Measurements from ENCODE around the gene ALG12. TPM values are rescaled to one million over a fixed set of nuclear protein-coding genes. Genes with fewer than 3 reads are reported as not detected.

ALG12 gene
- polyA plus RNA-seq, 3 donors: 7.2 to 9.5 (median 9.0) TPM

DNA sequence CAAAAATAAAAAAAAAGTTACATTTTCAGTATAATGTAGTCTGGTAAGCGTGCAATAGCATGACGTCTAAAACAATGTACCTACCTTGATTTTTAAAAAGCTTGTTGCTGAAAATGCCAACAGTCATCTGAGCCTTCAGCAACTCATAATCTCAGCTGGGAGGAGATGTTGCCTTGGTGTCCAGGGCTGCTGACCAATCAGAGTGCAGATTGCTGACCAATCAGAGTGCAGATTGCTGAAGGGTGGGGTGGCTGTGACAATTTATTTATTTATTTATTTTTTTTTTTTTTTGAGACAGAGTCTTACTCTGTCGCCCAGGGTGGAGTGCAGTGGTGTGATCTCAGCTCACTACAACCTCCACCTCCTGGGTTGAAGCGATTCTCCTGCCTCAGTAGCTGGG is 46.8 kb downstream of the ALG12 start:
- H2AFZ ChIP-seq (ENCODE audit: insufficient read depth, low read depth, low read length, poor library complexity, severe bottlenecking): no peak overlapping the region
- Mint-ChIP-seq H3K27ac (no peak overlapping the region), H3K9me3 (peaks cover 18 to 38% (median 34%) of the 10 kb centered on the region in 7 donors), H3K4me1 (peaks cover 3% of the 10 kb centered on the region), H3K4me3 (no peak overlapping the region), H3K27me3 (ENCODE audit: low read depth in 3 of 3) (no peaks in the 10 kb centered on the region), H3K36me3 (peaks cover 36 to 60% of the 10 kb centered on the region in 2 donors)
- no peaks in the 10 kb centered on the region for H3K4me1 ChIP-seq (ENCODE audit: control insufficient read depth in 1 of 2, insufficient read depth in 2 of 2, low read length in 2 of 2)
- H3K4me2 ChIP-seq (replicated peaks; ENCODE audit: extremely low read depth, low read length, poor library complexity, severe bottlenecking): no peak overlapping the region
- intact Hi-C loops (cut with micrococcal nuclease): no loop called here
- no peak for DNase-seq
- H3K9me3 ChIP-seq (replicated peaks in 1 of 2; ENCODE audit: control insufficient read depth in 1 of 2, insufficient read depth in 1 of 2, low read length in 2 of 2): peaks cover 30 to 31% of the 10 kb centered on the region in 2 donors
- no peak overlapping the region for H3K4me3 ChIP-seq (replicated peaks in 1 of 3; ENCODE audit: low read depth in 2 of 3, low read length in 3 of 3)
- WGBS (ENCODE audit: insufficient coverage): no CpG with 5 or more reads among the region's 4 CpGs
- TF ChIP-seq CTCF (IDR thresholded peaks at IDR 0.05): no peak
- H3K9ac ChIP-seq (ENCODE audit: insufficient read depth, low read length, poor library complexity, severe bottlenecking): no peak overlapping the region
- peaks cover 99% of the 10 kb centered on the region for H3K79me2 ChIP-seq (ENCODE audit: insufficient read depth, low read length)
- peaks cover 76% of the 10 kb centered on the region for H4K20me1 ChIP-seq (ENCODE audit: insufficient read depth, low read length)
- H3K27me3 ChIP-seq (ENCODE audit: control insufficient read depth in 2 of 2, insufficient read depth in 2 of 2, low read length in 2 of 2): no peaks in the 10 kb centered on the region
- peaks cover 0 to 34% of the 10 kb centered on the region in 2 donors for H3K36me3 ChIP-seq (replicated peaks in 1 of 2; ENCODE audit: control insufficient read depth in 1 of 2, insufficient read depth in 2 of 2, low read length in 2 of 2)
- H3K27ac ChIP-seq (ENCODE audit: low read depth in 1 of 2, low read length in 2 of 2): no peak overlapping the region

- no CpG with 5 or more reads among the region's 14 CpGs for WGBS (ENCODE audit: insufficient coverage)
- H2AFZ ChIP-seq (ENCODE audit: insufficient read depth, low read depth, low read length, poor library complexity, severe bottlenecking): no peak overlapping the region
- H3K4me3 ChIP-seq (replicated peaks in 1 of 3; ENCODE audit: low read depth in 2 of 3, low read length in 3 of 3): no peak overlapping the region
- H3K4me1 Mint-ChIP-seq: peaks cover 3% of the 10 kb centered on the region
- peaks cover 41 to 64% of the 10 kb centered on the region in 2 donors for H3K36me3 Mint-ChIP-seq
- peaks cover 0 to 28% of the 10 kb centered on the region in 2 donors for H3K36me3 ChIP-seq (replicated peaks in 1 of 2; ENCODE audit: control insufficient read depth in 1 of 2, insufficient read depth in 2 of 2, low read length in 2 of 2)
- H3K9me3 ChIP-seq (replicated peaks in 1 of 2; ENCODE audit: control insufficient read depth in 1 of 2, insufficient read depth in 1 of 2, low read length in 2 of 2): peaks cover 39 to 42% of the 10 kb centered on the region in 2 donors
- no peak overlapping the region for H3K4me2 ChIP-seq (replicated peaks; ENCODE audit: extremely low read depth, low read length, poor library complexity, severe bottlenecking)
- H3K4me3 Mint-ChIP-seq: no peak overlapping the region
- no peak overlapping the region for H3K9ac ChIP-seq (ENCODE audit: insufficient read depth, low read length, poor library complexity, severe bottlenecking)
- H3K27me3 Mint-ChIP-seq (ENCODE audit: low read depth in 3 of 3): no peaks in the 10 kb centered on the region
- H3K27me3 ChIP-seq (ENCODE audit: control insufficient read depth in 2 of 2, insufficient read depth in 2 of 2, low read length in 2 of 2): no peaks in the 10 kb centered on the region
- intact Hi-C loops (cut with micrococcal nuclease): no loop called here
- H3K4me1 ChIP-seq (ENCODE audit: control insufficient read depth in 1 of 2, insufficient read depth in 2 of 2, low read length in 2 of 2): no peaks in the 10 kb centered on the region
- no peak for DNase-seq
- peaks cover 99% of the 10 kb centered on the region for H3K79me2 ChIP-seq (ENCODE audit: insufficient read depth, low read length)
- peaks cover 26 to 48% (median 40%) of the 10 kb centered on the region in 7 donors for H3K9me3 Mint-ChIP-seq
- no peak overlapping the region for H3K27ac Mint-ChIP-seq
- TF ChIP-seq CTCF (IDR thresholded peaks at IDR 0.05): no peak
- H3K27ac ChIP-seq (ENCODE audit: low read depth in 1 of 2, low read length in 2 of 2): no peak overlapping the region
- peaks cover 68% of the 10 kb centered on the region for H4K20me1 ChIP-seq (ENCODE audit: insufficient read depth, low read length)
These were observed 48.2 kb downstream of the ALG12 start for GRCh38 chr22:49869845-49870712.

Data from CD14-positive monocyte (primary cell).